HPDE6-E6E7 (cell line): ENCODE measurements around the gene HDAC9.

ENCODE experiments used
- DNase-seq: peaks from one replicate; pipeline ENCODE4 v3.0.0; 2011; ENCODE audit warnings: missing footprints; ENCODE audit errors: extremely low spot score

Gene HDAC9

DNA sequence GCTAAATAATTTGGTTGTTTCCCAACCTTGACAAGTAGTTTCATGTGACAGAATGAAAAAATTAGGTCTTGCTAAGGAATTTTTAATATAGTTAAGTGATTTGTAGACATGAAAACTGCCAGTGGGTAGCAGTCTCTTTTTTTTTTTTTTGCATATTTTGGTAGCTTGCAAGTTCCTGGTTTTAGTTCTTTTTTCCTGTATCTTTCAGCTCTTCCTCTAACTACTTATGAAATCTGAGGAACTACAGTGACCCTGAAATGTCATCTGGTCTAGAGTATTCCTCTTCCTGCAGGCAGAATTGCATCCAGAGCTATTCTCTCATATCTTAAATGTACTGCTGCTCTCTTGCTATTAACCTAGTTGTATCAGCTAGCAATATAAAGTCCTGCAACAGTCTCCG lies 160.4 kb downstream of the HDAC9 start:
- DNase-seq: no peak

DNA sequence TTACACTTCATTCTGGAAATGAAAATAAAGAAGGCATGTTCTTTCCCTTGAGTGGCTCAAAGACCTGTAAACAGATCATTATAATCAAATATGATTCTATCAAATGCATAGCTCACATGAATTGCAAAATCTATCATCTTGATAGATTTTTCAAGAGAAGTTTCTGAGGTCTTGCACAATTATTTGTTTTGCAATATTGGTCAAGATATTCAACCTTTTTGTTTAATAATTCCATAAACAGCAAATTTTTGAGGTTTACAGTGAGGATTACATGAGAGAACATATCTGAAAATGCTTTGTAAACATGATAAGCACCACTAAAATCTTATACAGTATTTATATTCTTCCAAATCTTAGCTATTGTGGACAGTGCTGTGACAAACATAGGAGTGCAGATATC lies 160.8 kb downstream of the HDAC9 start:
- DNase-seq: no peak

DNA sequence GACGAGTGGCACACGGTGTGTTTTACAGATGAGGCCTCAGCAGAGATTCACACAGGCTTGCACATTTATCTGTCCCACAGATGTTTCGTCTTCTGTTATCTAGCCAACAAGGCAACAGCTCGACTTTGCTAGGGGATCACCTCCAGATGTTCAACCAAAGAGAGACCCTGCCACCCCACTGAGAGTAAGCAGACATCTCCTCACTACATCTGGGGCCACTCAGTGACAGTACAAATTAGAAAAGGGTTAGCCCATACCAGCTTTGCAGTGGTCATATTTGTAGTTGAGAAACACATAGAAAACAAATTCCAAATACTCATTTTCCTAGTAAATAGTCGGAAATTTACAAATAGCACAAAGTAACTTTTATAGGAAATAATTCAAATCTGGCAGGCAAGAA lies 164.2 kb downstream of the HDAC9 start:
- DNase-seq: no peak

DNA sequence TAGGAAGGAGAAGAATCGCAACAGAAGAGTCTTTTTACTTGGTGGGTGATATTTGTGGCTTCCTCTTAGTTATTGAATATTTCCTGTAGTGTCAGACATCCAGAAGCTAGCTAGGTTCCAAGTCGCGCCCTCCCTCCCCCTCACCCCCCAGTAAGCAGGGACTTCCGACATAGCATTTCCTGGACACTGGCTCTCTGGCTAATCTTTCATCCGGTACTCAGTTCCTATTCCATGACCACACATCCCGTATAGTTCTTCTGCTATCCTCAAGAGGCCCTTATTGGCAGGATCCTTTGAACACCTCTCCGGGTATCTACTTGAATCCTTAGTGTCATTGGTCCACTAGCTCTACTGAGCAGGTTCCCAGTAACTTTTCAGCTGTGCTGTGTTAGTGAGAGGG lies 167.8 kb downstream of the HDAC9 start:
- DNase-seq: no peak

DNA sequence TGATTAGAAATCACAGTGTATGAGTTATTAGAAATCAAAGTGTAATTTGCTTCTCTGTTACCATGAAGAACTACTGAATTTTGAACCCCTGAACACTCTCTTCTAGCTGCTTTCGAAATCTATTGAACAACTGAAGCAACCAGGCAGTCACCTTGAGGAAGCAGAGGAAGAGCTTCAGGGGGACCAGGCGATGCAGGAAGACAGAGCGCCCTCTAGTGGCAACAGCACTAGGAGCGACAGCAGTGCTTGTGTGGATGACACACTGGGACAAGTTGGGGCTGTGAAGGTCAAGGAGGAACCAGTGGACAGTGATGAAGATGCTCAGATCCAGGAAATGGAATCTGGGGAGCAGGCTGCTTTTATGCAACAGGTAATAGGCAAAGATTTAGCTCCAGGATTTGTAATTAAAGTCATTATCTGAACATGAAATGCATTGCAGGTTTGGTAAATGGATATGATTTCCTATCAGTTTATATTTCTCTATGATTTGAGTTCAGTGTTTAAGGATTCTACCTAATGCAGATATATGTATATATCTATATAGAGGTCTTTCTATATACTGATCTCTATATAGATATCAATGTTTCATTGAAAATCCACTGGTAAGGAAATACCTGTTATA lies 170.7 kb downstream of the HDAC9 start:
- peak; percentile 44 for DNase-seq

DNA sequence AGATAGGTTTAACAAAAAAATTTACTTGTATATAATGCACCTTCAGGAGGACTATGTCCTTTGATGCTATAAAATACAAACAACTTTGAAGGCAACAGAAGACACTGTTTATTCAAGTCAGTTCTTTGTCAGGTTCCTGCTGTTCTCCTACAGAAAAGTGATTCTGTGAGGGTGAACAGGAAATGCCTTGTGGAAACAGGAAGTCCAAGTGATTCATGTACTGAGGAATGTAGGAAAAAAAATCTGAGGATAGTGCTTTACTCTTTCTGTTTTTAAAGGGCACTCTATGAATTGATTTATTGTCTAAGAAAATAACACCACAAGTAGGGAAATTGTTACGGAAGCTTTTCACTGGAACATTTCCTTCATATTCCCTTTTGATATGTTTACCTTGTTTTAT lies 171.9 kb downstream of the HDAC9 start:
- peak; percentile 15 for DNase-seq

DNA sequence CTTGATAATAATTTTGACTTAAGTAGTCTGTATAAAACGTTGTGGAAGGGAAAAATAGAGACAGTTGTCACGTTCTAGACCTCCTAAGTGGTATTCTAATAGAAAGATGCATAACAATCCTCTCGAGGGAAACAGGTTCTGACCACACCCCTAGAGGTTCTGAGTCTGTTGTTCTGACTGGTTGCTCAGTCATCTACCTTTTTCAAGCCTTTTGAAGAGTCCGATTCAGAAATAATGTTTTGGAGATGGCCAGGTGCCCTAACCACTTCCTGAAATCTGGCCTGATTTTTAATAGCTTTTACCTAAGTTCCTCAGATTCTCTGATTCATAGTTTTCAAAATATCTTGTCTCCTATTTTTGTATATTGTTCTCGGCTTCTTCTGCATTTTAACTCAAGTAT lies 175.6 kb downstream of the HDAC9 start:
- DNase-seq: no peak

DNA sequence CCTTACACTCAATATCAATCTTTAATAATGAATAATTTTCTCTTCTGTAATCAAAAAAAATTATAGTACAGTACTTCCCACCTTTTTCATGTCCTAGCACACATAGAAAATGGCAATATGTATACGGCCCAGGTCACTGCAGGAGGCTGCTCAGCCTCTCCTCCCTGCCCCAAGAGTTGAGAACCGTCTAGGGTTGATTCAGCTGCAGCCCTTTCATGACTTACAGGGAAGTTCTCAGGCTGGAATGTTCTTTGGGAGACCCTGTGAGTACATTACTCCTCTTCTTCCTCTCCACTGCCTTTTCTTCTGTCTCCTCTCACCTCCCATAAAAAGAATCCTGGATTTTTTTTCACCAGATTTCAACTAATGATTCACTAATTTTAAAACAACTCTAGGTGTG lies 180.0 kb downstream of the HDAC9 start:
- no peak for DNase-seq

DNA sequence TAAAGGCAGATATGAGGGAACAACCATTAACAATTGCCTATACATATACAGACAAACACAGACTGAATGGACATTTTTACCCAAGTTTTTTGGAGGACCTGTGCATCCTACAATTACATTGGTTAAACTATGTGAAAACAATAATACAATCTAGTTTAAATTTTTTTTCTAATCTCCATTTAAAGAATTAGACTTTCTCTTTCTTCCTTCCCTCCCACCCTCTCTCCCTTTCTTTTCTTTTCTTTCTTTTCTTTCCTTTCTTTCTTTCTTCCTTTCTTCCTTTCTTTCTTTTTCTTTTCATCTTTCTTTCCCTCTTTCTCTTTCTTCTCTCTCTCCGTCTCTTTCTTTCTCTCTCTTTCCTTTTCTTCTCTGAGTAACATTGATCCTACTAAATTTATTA lies 183.7 kb downstream of the HDAC9 start:
- DNase-seq: no peak

DNA sequence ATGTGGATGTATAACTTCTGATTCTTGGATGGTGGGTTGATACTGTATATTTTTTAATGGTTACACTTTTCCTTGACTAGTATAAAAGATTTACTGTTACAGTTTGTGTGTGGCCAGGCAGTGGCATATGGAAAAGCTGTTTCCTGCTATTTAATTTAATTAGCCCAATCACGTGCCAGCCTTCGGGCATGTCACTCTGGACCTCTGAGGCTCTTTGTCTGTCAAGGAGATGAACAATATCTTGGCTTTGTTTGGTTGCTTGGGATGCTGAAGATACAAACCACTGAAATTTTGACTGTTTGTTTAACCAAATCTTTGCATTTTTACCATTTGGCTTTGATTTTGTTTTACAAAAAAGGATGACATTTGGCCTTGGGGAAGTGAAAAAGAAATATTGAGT lies 185.0 kb downstream of the HDAC9 start:
- no peak for DNase-seq

DNA sequence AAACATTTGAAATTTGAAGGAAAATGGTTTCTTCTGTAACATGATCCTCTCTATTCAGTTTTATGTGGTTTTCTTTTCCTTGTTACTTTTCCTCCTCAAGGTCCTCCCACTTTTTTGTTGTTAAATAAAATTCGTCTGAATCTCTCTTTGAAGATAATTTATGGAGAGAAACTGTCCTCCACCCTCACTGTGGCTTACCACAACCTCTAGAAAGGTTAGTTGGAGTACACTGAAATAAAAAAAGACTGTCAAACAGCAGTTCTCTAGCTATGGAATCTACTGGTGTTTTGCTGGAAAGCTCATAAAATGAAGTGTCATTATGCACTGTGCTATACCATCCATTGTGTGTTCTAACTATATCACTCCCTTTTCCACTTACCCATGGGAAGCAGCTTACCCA lies 189.4 kb downstream of the HDAC9 start:
- DNase-seq: no peak

DNA sequence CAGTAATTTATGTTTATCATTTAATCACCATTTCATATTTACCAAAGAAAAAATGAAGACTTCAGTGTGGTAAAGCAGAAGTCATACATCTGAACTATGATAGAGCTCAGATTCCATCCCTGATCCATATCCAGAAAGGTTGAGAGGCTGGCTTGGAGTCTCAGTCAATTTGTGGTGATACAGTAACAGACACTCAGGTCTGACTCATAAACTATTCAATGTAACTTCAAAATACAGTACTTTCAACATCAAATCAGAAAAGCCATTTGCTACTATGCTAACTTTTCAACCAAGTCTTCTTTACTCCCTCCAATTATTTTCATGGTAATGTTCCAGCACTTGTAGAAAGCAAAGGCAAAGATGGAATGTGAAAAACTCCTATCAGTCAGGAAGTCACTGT lies 190.4 kb downstream of the HDAC9 start:
- DNase-seq: no peak

DNA sequence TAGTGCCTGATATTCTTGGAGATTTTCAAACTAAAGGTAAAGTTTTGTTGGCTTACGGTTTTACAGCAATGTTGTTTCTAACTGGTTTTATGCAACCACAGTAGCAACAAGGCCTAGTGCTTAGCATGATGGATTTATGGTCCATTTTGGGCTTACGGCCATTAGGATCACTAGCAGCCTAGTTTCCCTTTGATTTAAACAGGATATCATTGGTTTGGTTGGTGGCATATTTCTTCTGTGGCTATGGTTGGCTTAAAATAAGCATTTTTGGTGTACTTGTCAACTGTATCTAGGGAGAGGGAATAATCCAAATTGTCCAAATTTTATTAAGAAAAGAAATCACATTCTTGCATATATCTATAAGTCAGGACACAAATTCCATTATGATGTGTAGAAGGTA lies 194.0 kb downstream of the HDAC9 start:
- no peak for DNase-seq

DNA sequence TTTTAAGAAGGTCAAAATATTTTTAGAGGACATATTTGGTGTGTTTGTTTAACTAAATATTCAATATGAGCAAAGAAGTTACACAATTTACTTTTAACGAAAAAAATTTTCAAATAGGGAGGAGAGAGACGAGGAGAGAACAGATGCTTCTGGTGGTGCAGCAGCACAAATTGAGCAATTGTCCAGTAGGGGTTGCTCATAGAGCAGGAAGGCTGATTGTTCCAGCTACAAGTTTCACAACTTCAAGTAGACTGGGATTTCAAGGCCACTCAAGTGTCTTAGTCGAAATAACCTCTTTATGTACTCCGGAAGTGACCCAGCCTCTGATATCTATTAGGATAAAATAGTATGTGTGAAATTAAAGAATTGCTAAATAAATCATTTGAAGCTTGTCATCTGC lies 197.9 kb downstream of the HDAC9 start:
- DNase-seq: peak; percentile 16

DNA sequence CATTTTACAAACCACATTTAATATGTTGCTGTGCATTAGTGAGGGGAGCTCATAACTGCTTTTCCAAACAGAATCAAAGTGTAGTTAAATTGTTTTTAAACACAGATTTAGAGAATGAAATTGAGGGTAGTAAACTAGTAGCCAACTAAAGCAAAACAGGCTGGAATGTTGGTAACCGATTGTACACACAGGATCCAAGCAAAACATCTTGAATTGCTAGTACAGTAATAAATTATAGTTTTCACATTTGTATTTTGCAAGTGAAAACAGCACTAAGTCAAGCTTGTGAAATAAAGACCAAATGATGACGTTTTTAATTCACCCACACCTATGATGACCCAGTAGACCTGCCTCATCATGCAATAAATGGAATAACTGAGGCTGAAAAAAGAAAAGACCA lies 198.3 kb downstream of the HDAC9 start:
- DNase-seq: no peak

DNA sequence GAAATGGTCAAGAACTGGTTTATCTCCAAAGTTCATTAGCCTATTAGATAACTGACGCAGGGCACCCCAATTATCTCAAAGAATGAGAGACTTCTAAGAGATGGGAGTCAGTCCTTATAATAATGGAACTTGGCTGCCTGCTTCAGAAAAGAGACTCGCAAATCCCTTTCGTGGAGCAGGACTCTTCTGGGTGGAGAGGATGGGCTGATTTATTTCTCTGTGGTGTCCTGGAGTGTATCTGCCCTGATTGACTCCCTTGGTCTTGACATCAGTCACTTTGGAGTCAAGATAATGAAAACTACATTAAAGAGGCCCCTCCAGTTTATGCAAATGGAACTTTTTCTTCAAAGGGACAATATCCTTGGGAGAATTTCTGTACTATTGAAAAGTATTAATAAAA lies 198.9 kb downstream of the HDAC9 start:
- DNase-seq: no peak

DNA sequence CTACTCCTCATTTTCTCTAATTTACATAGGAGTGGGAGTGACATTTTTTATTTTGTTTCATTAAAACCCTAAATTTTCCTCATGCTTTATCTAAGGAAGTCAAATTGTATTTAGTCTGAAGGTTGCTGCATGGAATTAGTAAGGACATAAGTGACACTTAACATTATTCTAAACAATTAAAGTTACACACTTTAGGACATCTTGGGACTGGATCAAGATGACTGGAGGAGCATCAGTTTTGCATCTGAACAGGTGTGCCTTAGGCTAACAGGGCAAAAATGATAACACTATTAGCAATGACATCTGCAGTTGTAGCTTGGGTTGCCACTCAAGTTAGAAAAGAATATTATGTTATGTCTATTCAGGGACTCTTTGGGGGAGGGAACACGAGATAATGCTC lies 199.4 kb downstream of the HDAC9 start:
- no peak for DNase-seq

DNA sequence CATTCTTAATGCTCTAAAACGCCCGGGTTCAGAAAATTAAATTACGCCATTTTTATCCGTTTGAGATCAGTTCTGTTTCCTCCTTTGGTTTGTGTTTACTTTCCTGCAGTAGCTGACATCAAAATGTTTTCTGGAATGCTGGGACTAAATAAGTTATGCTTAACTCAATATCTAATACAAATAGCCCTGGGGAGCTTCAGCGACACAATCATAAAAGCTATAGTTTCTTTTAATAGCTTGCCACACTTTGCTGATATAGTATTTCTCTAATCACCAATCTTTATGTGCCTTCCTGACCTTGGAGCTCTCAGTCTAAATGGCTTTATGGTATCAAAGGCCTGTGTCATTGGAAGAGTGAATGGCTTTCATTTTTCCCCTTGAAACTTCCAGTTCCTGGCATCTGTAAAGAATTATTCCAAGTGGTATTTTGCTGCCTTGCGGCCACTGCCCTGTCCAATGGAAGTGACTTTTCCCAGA lies 202.7 kb downstream of the HDAC9 start:
- DNase-seq: no peak

DNA sequence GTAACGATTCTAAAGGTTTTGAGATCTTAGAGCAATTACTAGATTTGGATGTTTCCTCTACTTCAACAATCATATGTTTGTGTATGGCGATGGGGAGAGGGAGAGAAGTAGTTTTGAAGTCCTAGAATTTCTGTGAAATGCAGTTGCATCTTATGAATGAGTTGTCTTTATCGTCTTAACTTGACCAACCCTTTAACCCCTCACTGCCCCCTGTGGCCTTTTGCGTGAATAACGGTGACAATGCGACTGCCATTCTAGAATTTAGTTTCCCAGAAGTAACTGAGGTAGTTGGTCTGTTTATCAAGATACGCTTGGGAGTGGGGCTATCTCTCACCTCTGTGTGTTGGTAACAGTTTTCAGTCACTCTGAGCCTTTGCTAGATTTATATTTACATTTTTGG lies 204.6 kb downstream of the HDAC9 start:
- DNase-seq: no peak

DNA sequence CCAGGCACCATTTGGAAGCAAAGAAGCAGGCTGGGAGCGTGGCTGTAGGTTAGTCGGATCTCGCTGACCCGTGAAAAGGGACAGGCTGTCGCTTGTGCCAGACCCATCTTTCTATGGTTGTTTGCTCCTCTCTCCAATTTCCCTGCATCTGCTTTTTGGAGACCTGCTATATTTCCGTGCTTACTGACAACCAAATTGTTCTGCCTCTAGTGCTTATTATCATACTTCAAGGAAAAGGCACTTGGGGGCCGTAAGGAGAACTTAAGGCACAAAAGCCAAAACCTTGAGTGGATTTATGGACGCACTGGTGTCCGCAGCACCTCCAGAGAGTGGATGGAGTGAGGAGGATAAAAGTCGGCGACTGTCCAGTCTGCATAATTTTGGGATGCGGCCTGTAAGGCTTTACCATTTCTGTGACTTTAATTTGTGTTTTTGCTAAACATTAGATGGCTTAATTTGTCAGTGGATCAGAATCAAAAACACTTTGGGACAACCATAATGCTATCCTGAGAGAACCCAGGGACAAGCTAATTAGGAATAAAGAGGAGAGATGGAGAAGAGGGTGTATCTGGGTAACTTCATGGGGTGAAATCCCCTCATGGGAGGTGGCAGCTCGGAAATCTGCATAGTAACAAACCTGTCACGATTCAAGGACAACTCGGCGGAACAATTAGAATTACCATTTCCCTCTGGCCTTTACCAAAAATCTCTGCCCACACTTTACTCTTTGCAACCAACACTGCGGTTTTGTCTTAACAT lies 206.7 kb downstream of the HDAC9 start:
- no peak for DNase-seq

DNA sequence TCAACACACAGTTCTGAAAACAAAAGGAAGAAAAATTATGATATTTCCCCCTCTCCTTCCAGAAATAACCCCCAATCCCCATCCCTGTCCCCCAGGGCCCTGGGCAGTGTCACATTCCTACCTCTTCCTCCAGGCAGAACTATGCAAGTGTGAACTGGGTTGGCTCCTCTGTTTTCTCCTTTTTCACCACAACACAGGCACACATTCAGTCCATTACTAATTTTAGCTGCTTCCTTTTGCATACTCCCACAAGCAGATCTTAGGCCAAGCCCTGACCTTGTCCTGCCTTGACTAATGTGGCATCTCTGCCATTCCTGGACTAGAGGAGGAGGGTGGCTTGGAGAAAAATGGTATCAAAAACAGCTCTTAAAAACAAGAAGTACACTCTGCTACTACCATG lies 208.1 kb downstream of the HDAC9 start:
- DNase-seq: no peak

DNA sequence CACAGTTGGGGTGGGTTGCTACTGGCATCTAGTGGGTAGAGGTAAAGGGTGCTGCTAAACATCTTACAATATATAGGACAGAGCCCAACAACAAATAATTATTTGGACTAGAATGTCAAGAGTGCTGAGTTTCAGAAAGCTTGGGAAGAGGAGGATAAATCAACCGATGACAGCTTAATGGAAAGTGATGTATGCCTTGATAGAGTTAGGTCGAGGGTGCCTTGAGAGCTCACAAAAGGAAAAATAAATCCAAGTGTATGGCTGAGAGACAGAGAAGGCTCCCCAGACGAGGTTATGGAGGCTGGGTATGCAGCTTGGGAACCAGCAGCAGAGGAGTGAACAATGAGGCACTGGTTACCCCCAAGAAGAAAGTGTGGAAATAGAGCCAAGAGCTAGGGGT lies 211.1 kb downstream of the HDAC9 start:
- no peak for DNase-seq

DNA sequence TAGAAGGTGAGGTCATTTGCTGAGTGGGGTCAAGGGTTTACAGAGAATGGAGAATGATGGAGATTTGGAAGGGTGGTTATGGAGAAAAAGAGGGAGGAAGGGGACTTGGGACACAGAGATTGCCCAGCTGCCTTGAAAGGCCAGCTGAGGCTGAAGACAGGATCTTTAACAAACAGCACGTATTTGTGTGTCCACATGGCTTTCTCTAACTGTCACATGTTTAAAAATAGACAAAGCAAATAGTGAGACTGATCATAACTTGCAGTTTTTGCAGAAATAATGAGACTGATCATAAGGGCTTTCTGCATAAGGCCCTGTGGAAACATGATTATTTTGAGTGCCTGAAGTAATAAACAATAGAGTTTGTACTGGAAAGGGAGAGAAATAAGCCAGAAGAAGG lies 212.7 kb downstream of the HDAC9 start:
- DNase-seq: no peak

DNA sequence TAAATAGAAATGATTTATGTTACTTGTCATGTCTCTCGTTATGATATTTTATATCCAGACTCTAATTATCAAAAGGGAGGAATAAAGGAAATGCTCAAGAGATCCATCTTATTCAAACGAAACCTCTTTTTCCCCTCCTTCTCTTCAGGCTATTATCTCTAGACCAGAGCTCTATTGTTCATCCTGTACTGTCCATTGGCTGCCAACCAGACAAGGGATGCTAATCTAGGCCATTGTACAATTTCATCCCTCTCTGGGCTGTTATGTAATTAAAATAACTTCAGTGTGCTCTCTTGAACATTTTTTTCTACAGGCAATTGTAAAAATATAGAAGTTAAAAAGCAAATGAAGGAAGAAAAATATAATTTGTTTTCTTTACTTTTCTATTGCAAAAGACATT lies 220.4 kb downstream of the HDAC9 start:
- no peak for DNase-seq
